IMR-90 (cell line): Measurements from ENCODE around the gene PFKFB2. TPM values are rescaled to one million over a fixed set of nuclear protein-coding genes. Genes with fewer than 3 reads are reported as not detected.

Experiments
- ATAC-seq: fragments of 200-7000 bp; cut with Tn5 transposase; 2 replicates; pipeline ENCODE4 v1.9.1; 2020; ENCODE audit warnings: low read depth, mild to moderate bottlenecking, moderate library complexity
- BruUV-seq: library from RNA; stranded (reverse); fragments of 400-500 nt; replicated peaks from 2 replicates; lab custom pipeline; 2021; lab: Mats Ljungman, UMichigan
- CTCF ChIA-PET: fragments of 300-600 bp; formaldehyde crosslinking; extraction: SDS; loops from one replicate; lab custom pipeline; 2021; ENCODE audit warnings: antibody characterized with exemption; lab: Yijun Ruan, JAX
- POLR2A ChIA-PET: fragments of 300-600 bp; sonication (Branson Sonifier 250); formaldehyde crosslinking; loops from one replicate; lab custom pipeline; 2022; ENCODE audit warnings: antibody characterized with exemption; ENCODE audit not compliant: unreplicated experiment; lab: Charles Lee
- DNase-seq: peaks from one replicate; pipeline ENCODE4 v3.0.0; 2013
- H2AFZ ChIP-seq: replicated peaks from 2 replicates; pipeline ENCODE3; 2013; ENCODE audit warnings: low read length, mild to moderate bottlenecking; ENCODE audit not compliant: poor library complexity
- H2AK5ac ChIP-seq: 2 replicates; pipeline ENCODE4 v1.6.1; 2013; ENCODE audit warnings: low read depth, low read length, inconsistent platforms
- H2AK9ac ChIP-seq: replicated peaks from 2 replicates; pipeline ENCODE3; 2013; ENCODE audit warnings: mild to moderate bottlenecking, low read depth, low read length, moderate library complexity; ENCODE audit not compliant: poor library complexity
- H2BK120ac ChIP-seq: 2 replicates; pipeline ENCODE4 v1.6.1; 2013; ENCODE audit warnings: low read depth, low read length, inconsistent platforms
- H2BK15ac ChIP-seq: 3 replicates; pipeline ENCODE4 v1.6.1; 2013; ENCODE audit warnings: low read depth, low read length, inconsistent platforms
- H2BK20ac ChIP-seq: 2 replicates; pipeline ENCODE4 v1.6.1; 2013; ENCODE audit warnings: low read depth, mild to moderate bottlenecking, inconsistent platforms, low read length, moderate library complexity
- H2BK5ac ChIP-seq: 2 replicates; pipeline ENCODE4 v1.6.1; 2013; ENCODE audit warnings: mild to moderate bottlenecking, low read depth, low read length, inconsistent platforms; ENCODE audit not compliant: poor library complexity, severe bottlenecking
- H3K14ac ChIP-seq: replicated peaks from 2 replicates; pipeline ENCODE4 v1.6.1; 2013; ENCODE audit warnings: low read depth, low read length, inconsistent platforms
- H3K18ac ChIP-seq: 2 replicates; pipeline ENCODE4 v1.6.1; 2013; ENCODE audit warnings: low read depth, low read length, control low read depth
- H3K23ac ChIP-seq: 2 replicates; pipeline ENCODE4 v1.6.1; 2013; ENCODE audit warnings: low read depth, low read length, inconsistent platforms
- H3K27ac ChIP-seq: 2 replicates; pipeline ENCODE4 v1.5.1; 2013; ENCODE audit warnings: mild to moderate bottlenecking, control low read depth, low read length; ENCODE audit not compliant: insufficient read depth
- H3K27me3 ChIP-seq: 2 replicates; pipeline ENCODE4 v1.6.1; 2013; ENCODE audit warnings: low read length; ENCODE audit not compliant: control insufficient read depth, insufficient read depth
- H3K36me3 ChIP-seq: 2 replicates; pipeline ENCODE4 v1.6.1; 2013; ENCODE audit warnings: low read length, mixed read lengths; ENCODE audit not compliant: control insufficient read depth, insufficient read depth
- H3K4ac ChIP-seq: 2 replicates; pipeline ENCODE4 v1.6.1; 2013; ENCODE audit warnings: low read depth, low read length, inconsistent platforms
- H3K4me1 ChIP-seq: 2 replicates; pipeline ENCODE4 v1.6.1; 2013; ENCODE audit warnings: low read length, mixed read lengths; ENCODE audit not compliant: control insufficient read depth, insufficient read depth
- H3K4me2 ChIP-seq: 2 replicates; pipeline ENCODE4 v1.6.1; 2013; ENCODE audit warnings: low read depth, mild to moderate bottlenecking, control low read depth, low read length, moderate library complexity
- H3K4me3 ChIP-seq: 2 replicates; pipeline ENCODE4 v1.5.1; 2013; ENCODE audit warnings: low read depth, mild to moderate bottlenecking, control low read depth, low read length, moderate library complexity; ENCODE audit not compliant: insufficient read depth
- H3K56ac ChIP-seq: 2 replicates; pipeline ENCODE4 v1.6.1; 2013; ENCODE audit warnings: low read length, inconsistent platforms; ENCODE audit not compliant: insufficient read depth; ENCODE audit errors: extremely low read depth
- H3K79me1 ChIP-seq, 2 experiments: 2 replicates each; pipeline ENCODE4 v1.6.1; 2013; ENCODE audit warnings: low read length in 2 of 2, inconsistent platforms in 1 of 2, low read depth in 1 of 2
- H3K9ac ChIP-seq: 2 replicates; pipeline ENCODE4 v1.6.1; 2013; ENCODE audit warnings: low read depth, low read length, control low read depth
- H3K9me1 ChIP-seq: 2 replicates; pipeline ENCODE4 v1.6.1; 2013; ENCODE audit warnings: low read length, inconsistent platforms; ENCODE audit not compliant: insufficient read depth
- H3K9me3 ChIP-seq: 2 replicates; pipeline ENCODE4 v1.6.1; 2013; ENCODE audit warnings: low read length; ENCODE audit not compliant: control insufficient read depth, insufficient read depth
- H4K20me1 ChIP-seq: 2 replicates; pipeline ENCODE4 v1.6.1; 2013; ENCODE audit warnings: low read length, inconsistent platforms; ENCODE audit not compliant: insufficient read depth
- H4K5ac ChIP-seq: 2 replicates; pipeline ENCODE4 v1.6.1; 2013; ENCODE audit warnings: mild to moderate bottlenecking, low read depth, low read length, control low read depth
- H4K8ac ChIP-seq, 2 experiments: 2 replicates each; pipeline ENCODE4 v1.6.1; 2013; ENCODE audit warnings: low read depth in 2 of 2, low read length in 2 of 2, control low read depth in 1 of 2, inconsistent platforms in 1 of 2
- H4K91ac ChIP-seq: 2 replicates; pipeline ENCODE4 v1.6.1; 2013; ENCODE audit warnings: low read depth, low read length, inconsistent platforms; ENCODE audit not compliant: insufficient read depth
- CEBPB ChIP-seq: IDR thresholded peaks from 2 replicates; pipeline ENCODE4 v1.6.1; 2012; ENCODE audit warnings: low read depth, low read length, improper control_type of control experiment
- RFX5 ChIP-seq: IDR thresholded peaks from 2 replicates; pipeline ENCODE4 v1.8.0; 2012; ENCODE audit warnings: low read depth, mild to moderate bottlenecking, low read length, moderate library complexity
- WGBS, 2 experiments: methylation state at CpG; one replicate each; pipeline versions ENCODE4 v1.1.5 to v1.1.7; 2013; ENCODE audit warnings: missing lambda C conversion rate in 2 of 2; ENCODE audit not compliant: insufficient read length in 1 of 2; ENCODE audit errors: extremely low coverage in 2 of 2; 5-methylcytosine and 5-hydroxymethylcytosine counted together
- dilution Hi-C: fragments of 300-500 bp; cut with HindIII; formaldehyde crosslinking; loops from one replicate; pipeline ENCODE4 v1.14.3; 2018; ENCODE audit warnings: low sequenced_read_pairs; ENCODE audit not compliant: unreplicated experiment
- in situ Hi-C: fragments of 300-500 bp; cut with MboI; formaldehyde crosslinking; loops from 3 replicates; pipeline ENCODE4 v1.14.3; 2019; ENCODE audit warnings: low sequenced_read_pairs, inconsistent platforms, mixed read lengths
- intact Hi-C: fragments of 100-400 bp; cut with micrococcal nuclease; formaldehyde crosslinking; loops from 2 replicates; pipeline ENCODE4 v1.10.0; 2022
- polyA plus RNA-seq, 3 experiments: library from polyadenylated mRNA; depleted of rRNA; stranded (reverse); fragments of >200 nt; gene quantifications; 2 replicates each; pipeline ENCODE4 v1.2.3, GENCODE V29; 2012; ENCODE audit warnings: low replicate concordance in 1 of 3
- total RNA-seq: library from RNA; depleted of rRNA; stranded (reverse); fragments of >200 nt; gene quantifications from 2 replicates; pipeline ENCODE4 v1.2.3, GENCODE V29; 2012

The PFKFB2 gene
- total and polyA plus RNA-seq, 2 of the 4 experiments (the other 2 are of a cell fraction): 0.62 to 1.3 TPM

- no peaks in the 10 kb centered on the region for H4K20me1 ChIP-seq
- H2BK120ac ChIP-seq: no peak overlapping the region
- peaks cover 3% of the 10 kb centered on the region; the same call in 1 of the 2 replicates for H3K27me3 ChIP-seq
- in situ Hi-C loops: loop anchor here (5.0 kb wide), 1 partner anchor 50 kb away; no protein-coding TSS in a partner anchor
- no peak for DNase-seq
- CTCF ChIA-PET: interaction anchor here (2.2 kb wide), 1 partner anchor 24 kb away, joined by 5 read pairs; the partner anchor contains the start of gene PFKFB2
- BruUV-seq: no TSS peak
- no peak overlapping the region for H4K8ac ChIP-seq
- no peaks in the 10 kb centered on the region for H3K79me1 ChIP-seq
- no peak for TF ChIP-seq RFX5
- no peak for TF ChIP-seq CEBPB
- no peak overlapping the region for H3K23ac ChIP-seq
- H2BK15ac ChIP-seq: no peak overlapping the region
- H2BK20ac ChIP-seq: no peak overlapping the region
- H2AK5ac ChIP-seq: no peak overlapping the region
- H3K9me3 ChIP-seq: no peaks in the 10 kb centered on the region
- ATAC-seq: no peak
- intact Hi-C loops: loop anchor here (2.0 to 10.0 kb wide), 6 partner anchors 26 to 470 kb away; partner anchors contain the start of gene YOD1
- no peak overlapping the region for H2AFZ ChIP-seq
- no peak overlapping the region for H3K4me2 ChIP-seq
- H3K9me1 ChIP-seq: no peaks in the 10 kb centered on the region
- no peak overlapping the region for H3K9ac ChIP-seq
- no peak overlapping the region for H3K4ac ChIP-seq
- H3K56ac ChIP-seq: no peak overlapping the region
- H4K5ac ChIP-seq: no peak overlapping the region
- no peak overlapping the region for H3K4me3 ChIP-seq
- POLR2A ChIA-PET: no interaction called here
- H2BK5ac ChIP-seq: no peak overlapping the region
- no peak overlapping the region for H3K18ac ChIP-seq
- no peaks in the 10 kb centered on the region for H3K4me1 ChIP-seq
- dilution Hi-C loops: no loop called here
- H3K27ac ChIP-seq: no peak overlapping the region
- H3K36me3 ChIP-seq: no peaks in the 10 kb centered on the region
- WGBS, 2 experiments: no CpG with 5 or more reads among the region's 1 CpG
- no peak overlapping the region for H2AK9ac ChIP-seq
- no peak overlapping the region for H4K91ac ChIP-seq
- H3K14ac ChIP-seq: no peak overlapping the region
Measured at GRCh38 chr1:207077012-207077411, 23.9 kb downstream of the PFKFB2 start.
